ENCODE results near the gene ELF1. TPM values are rescaled to one million over a fixed set of nuclear protein-coding genes. Genes with fewer than 3 reads are reported as not detected.

The ELF1 gene
- total RNA-seq, 1 experiment from 2014 or later = 28.5 TPM

- POLR2A ChIA-PET = no interaction called here
Observed at GRCh38 chr13:41026788-41027187, 7.7 kb upstream of the ELF1 start.

DNA sequence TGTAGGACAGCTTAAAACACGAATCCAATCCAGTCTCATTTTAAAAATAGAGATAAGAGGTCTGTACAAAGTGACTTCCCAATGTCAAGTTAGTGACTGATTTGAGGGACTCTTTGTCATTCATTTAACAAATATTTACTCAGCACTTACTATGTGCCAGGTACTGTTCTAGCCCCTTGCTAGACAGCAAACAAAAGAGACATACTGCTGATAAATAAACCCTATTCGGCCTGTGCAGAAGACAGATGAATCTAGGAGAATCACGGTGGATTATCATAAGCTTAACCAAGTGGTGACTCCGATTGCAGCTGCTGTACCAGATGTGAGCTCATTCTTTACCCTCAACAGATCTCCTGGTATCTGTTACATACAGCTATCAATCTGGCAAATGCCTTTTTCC, 6.4 kb upstream of the ELF1 start:
- ATAC-seq (no peak), DNase-seq (ENCODE audit: low read depth, low spot score) (no peak)
- BruUV-seq (replicated peaks) = no TSS peak
- Histone ChIP-seq H3K27me3 (ENCODE audit: control insufficient read depth, insufficient read depth, low read length) (no peaks in the 10 kb centered on the region), H3K4me1 (ENCODE audit: control insufficient read depth, insufficient read depth, low read length) (peaks cover 2% of the 10 kb centered on the region; the same call in 1 of the 2 replicates), H3K36me3 (ENCODE audit: control insufficient read depth, insufficient read depth, low read length) (no peaks in the 10 kb centered on the region), H3K9me3 (ENCODE audit: control insufficient read depth, insufficient read depth, low read depth, low read length) (no peaks in the 10 kb centered on the region), H3K4me3 (ENCODE audit: low read depth in 2 of 2, low read length in 2 of 2) (no peak overlapping the region), H3K27ac (ENCODE audit: low read length) (no peak overlapping the region)
- in situ Hi-C loops (cut with HindIII; ENCODE audit: low pct_unique_long_range_greater_than_20kb, low sequenced_read_pairs) = no loop called here
- POLR2A ChIA-PET = no interaction called here
- CTCF ChIA-PET = no interaction called here
- intact Hi-C loops (cut with micrococcal nuclease; ENCODE audit: unreplicated experiment) = no loop called here
- TF ChIP-seq SIN3A (IDR thresholded peaks at IDR 0.05; ENCODE audit: borderline replicate concordance, insufficient read depth, low read depth, low read length) (no peak), POLR2AphosphoS5 (IDR thresholded peaks at IDR 0.05; ENCODE audit: low read depth, low read length) (no peak), CTCF (IDR thresholded peaks at IDR 0.05) (no peak), REST (IDR thresholded peaks at IDR 0.05; ENCODE audit: insufficient read depth in 1 of 2, low read depth in 2 of 2, low read length in 1 of 2) (no peak), TCF7L2 (IDR thresholded peaks at IDR 0.05; ENCODE audit: low read depth, low read length) (no peak)

More at GRCh38 chr13:41026788-41027187, 7.7 kb upstream of the ELF1 start:
- CTCF ChIA-PET = no interaction called here
- Histone ChIP-seq H3K9me3 (ENCODE audit: control insufficient read depth, insufficient read depth, low read depth, low read length) (no peaks in the 10 kb centered on the region), H3K27me3 (ENCODE audit: control insufficient read depth, insufficient read depth, low read length) (no peaks in the 10 kb centered on the region), H3K27ac (ENCODE audit: low read length) (no peak overlapping the region), H3K36me3 (ENCODE audit: control insufficient read depth, insufficient read depth, low read length) (no peaks in the 10 kb centered on the region), H3K4me1 (ENCODE audit: control insufficient read depth, insufficient read depth, low read length) (0 out of 2 replicates have a peak, but pooled peaks cover 2% of the 10 kb centered on the region), H3K4me3 (ENCODE audit: low read depth in 2 of 2, low read length in 2 of 2) (no peak overlapping the region)
- BruUV-seq (replicated peaks) = no TSS peak
- ATAC-seq (no peak), DNase-seq (ENCODE audit: low read depth, low spot score) (no peak)
- in situ Hi-C loops (cut with HindIII; ENCODE audit: low pct_unique_long_range_greater_than_20kb, low sequenced_read_pairs) = no loop called here
- TF ChIP-seq CTCF (IDR thresholded peaks at IDR 0.05) (no peak), POLR2AphosphoS5 (IDR thresholded peaks at IDR 0.05; ENCODE audit: low read depth, low read length) (no peak), SIN3A (IDR thresholded peaks at IDR 0.05; ENCODE audit: borderline replicate concordance, insufficient read depth, low read depth, low read length) (no peak), TCF7L2 (IDR thresholded peaks at IDR 0.05; ENCODE audit: low read depth, low read length) (no peak)
- intact Hi-C loops (cut with micrococcal nuclease; ENCODE audit: unreplicated experiment) = no loop called here

All from Panc1 (cell line).